Measurements from ENCODE around the gene PTEN.

PTEN gene

DNA sequence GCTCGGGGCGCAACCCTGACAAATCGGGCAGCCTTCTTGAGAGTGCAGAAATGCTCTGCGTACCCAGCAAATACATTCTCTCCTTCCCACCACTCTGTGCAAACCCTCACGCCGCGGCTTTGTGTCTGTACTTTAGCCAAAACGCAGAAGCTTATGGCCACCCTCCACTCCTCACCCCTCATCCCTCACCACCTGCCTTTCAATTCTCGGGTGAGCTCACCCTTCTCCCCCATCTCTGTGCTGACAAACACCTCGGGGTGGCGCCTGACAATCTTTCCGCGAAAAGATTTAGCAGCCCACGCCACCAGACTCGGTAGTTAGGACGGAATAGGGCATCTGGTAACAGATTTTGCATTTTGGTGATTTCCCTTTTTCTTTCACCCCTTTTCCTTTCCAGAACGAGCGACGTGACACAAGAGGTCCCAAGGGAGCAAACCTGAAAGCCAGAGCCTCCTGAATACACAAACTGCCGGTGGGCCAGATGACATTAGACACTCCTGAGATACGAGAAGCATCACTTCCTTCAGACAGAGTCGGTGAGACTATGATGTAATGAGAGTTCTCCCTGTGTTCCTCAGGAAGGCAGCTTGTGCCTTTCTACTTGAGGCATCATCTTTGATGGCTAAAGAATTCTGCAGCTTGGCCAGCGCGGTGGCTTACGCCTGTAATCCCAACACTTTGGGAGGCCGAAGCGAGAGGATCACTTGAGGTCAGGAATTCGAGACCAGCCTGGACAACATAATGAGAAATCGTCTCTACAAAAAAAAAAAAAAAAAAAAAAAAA lies 44.7 kb upstream of the PTEN start (continued):
- TF ChIP-seq WT1 (tag by site-specific recombination; IDR thresholded peaks at IDR 0.05) (no peak), ZNF175 (tag by site-specific recombination; IDR thresholded peaks at IDR 0.05) (no peak), ZNF366 (tag by site-specific recombination; conservative IDR thresholded peaks at IDR 0.05) (peak; percentile 80), ZBTB1 (tag by site-specific recombination; IDR thresholded peaks at IDR 0.05) (no peak), ZNF423 (tag by site-specific recombination; IDR thresholded peaks at IDR 0.05) (peak; percentile 90), ZNF202 (tag by site-specific recombination; IDR thresholded peaks at IDR 0.05; ENCODE audit: borderline replicate concordance) (no peak), MYNN (tag by site-specific recombination; IDR thresholded peaks at IDR 0.05; ENCODE audit: borderline replicate concordance) (no peak), ZNF830 (tag by site-specific recombination; IDR thresholded peaks at IDR 0.05; ENCODE audit: low read depth) (no peak), SCRT2 (tag by site-specific recombination; IDR thresholded peaks at IDR 0.05) (no peak), ZNF558 (tag by site-specific recombination; IDR thresholded peaks at IDR 0.05) (no peak), ZBTB48 (tag by site-specific recombination; IDR thresholded peaks at IDR 0.05) (no peak), ZFP41 (tag by site-specific recombination; IDR thresholded peaks at IDR 0.05; ENCODE audit: borderline replicate concordance) (no peak), ZBTB26 (tag by site-specific recombination; optimal IDR thresholded peaks at IDR 0.05) (peak; percentile 53), ZNF214 (tag by site-specific recombination; IDR thresholded peaks at IDR 0.05; ENCODE audit: borderline replicate concordance) (no peak), AEBP2 (tag by site-specific recombination; IDR thresholded peaks at IDR 0.05; ENCODE audit: borderline replicate concordance) (no peak), GFI1B (tag by site-specific recombination; IDR thresholded peaks at IDR 0.05) (peak; percentile 76; the same call in 1 of the 2 replicates), ZNF302 (tag by site-specific recombination; IDR thresholded peaks at IDR 0.05; ENCODE audit: low read depth) (no peak), KLF8 (tag by site-specific recombination; IDR thresholded peaks at IDR 0.05) (no peak), ZNF560 (tag by site-specific recombination; IDR thresholded peaks at IDR 0.05; ENCODE audit: borderline replicate concordance) (no peak), SETDB1 (IDR thresholded peaks at IDR 0.05; ENCODE audit: insufficient read length, low read length) (no peak), ZNF707 (tag by site-specific recombination; IDR thresholded peaks at IDR 0.05) (no peak), ZNF548 (tag by site-specific recombination; IDR thresholded peaks at IDR 0.05) (no peak), ZNF449 (tag by site-specific recombination; IDR thresholded peaks at IDR 0.05) (peak; percentile 19; the same call in 1 of the 2 replicates), EGR2 (tag by site-specific recombination; IDR thresholded peaks at IDR 0.05; ENCODE audit: low read depth) (0 out of 2 replicates have a peak, but pooled peaks have one; percentile 7)
- TF ChIP-seq, protein P1, sequence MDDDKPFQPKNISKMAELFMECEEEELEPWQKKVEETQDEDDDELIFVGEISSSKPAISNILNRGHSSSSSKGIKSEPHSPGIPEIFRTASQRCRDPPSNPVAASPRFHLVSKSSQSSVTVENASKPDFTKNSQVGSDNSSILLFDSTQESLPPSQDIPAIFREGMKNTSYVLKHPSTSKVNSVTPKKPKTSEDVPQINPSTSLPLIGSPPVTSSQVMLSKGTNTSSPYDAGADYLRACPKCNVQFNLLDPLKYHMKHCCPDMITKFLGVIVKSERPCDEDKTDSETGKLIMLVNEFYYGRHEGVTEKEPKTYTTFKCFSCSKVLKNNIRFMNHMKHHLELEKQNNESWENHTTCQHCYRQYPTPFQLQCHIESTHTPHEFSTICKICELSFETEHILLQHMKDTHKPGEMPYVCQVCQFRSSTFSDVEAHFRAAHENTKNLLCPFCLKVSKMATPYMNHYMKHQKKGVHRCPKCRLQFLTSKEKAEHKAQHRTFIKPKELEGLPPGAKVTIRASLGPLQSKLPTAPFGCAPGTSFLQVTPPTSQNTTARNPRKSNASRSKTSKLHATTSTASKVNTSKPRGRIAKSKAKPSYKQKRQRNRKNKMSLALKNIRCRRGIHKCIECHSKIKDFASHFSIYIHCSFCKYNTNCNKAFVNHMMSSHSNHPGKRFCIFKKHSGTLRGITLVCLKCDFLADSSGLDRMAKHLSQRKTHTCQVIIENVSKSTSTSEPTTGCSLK (tag by site-specific recombination; IDR thresholded peaks at IDR 0.05), result no peak
- TF ChIP-seq, protein P2, sequence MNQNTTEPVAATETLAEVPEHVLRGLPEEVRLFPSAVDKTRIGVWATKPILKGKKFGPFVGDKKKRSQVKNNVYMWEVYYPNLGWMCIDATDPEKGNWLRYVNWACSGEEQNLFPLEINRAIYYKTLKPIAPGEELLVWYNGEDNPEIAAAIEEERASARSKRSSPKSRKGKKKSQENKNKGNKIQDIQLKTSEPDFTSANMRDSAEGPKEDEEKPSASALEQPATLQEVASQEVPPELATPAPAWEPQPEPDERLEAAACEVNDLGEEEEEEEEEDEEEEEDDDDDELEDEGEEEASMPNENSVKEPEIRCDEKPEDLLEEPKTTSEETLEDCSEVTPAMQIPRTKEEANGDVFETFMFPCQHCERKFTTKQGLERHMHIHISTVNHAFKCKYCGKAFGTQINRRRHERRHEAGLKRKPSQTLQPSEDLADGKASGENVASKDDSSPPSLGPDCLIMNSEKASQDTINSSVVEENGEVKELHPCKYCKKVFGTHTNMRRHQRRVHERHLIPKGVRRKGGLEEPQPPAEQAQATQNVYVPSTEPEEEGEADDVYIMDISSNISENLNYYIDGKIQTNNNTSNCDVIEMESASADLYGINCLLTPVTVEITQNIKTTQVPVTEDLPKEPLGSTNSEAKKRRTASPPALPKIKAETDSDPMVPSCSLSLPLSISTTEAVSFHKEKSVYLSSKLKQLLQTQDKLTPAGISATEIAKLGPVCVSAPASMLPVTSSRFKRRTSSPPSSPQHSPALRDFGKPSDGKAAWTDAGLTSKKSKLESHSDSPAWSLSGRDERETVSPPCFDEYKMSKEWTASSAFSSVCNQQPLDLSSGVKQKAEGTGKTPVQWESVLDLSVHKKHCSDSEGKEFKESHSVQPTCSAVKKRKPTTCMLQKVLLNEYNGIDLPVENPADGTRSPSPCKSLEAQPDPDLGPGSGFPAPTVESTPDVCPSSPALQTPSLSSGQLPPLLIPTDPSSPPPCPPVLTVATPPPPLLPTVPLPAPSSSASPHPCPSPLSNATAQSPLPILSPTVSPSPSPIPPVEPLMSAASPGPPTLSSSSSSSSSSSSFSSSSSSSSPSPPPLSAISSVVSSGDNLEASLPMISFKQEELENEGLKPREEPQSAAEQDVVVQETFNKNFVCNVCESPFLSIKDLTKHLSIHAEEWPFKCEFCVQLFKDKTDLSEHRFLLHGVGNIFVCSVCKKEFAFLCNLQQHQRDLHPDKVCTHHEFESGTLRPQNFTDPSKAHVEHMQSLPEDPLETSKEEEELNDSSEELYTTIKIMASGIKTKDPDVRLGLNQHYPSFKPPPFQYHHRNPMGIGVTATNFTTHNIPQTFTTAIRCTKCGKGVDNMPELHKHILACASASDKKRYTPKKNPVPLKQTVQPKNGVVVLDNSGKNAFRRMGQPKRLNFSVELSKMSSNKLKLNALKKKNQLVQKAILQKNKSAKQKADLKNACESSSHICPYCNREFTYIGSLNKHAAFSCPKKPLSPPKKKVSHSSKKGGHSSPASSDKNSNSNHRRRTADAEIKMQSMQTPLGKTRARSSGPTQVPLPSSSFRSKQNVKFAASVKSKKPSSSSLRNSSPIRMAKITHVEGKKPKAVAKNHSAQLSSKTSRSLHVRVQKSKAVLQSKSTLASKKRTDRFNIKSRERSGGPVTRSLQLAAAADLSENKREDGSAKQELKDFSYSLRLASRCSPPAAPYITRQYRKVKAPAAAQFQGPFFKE (tag by site-specific recombination; IDR thresholded peaks at IDR 0.05; ENCODE audit: borderline replicate concordance), result no peak

Data from HEK293 (cell line).